PC-9 (cell line): ENCODE results near the gene ABCG5. TPM values are rescaled to one million over a fixed set of nuclear protein-coding genes. Genes with fewer than 3 reads are reported as not detected.

Source experiments
- BruUV-seq: library from RNA; stranded (reverse); fragments of 400-500 nt; replicated peaks from 2 replicates; lab custom pipeline; 2021; lab: Mats Ljungman, UMichigan
- CTCF ChIA-PET: fragments of 300-600 bp; sonication (Branson Sonifier 250); formaldehyde crosslinking; loops from one replicate; lab custom pipeline; 2022; ENCODE audit warnings: antibody characterized with exemption; lab: Charles Lee
- POLR2A ChIA-PET: fragments of 300-600 bp; sonication (Branson Sonifier 250); formaldehyde crosslinking; loops from one replicate; lab custom pipeline; 2022; ENCODE audit warnings: antibody characterized with exemption; ENCODE audit not compliant: unreplicated experiment; lab: Charles Lee
- DNase-seq, 2 experiments: peaks; one replicate each; pipeline versions ENCODE4 v3.0.0 to v3.0.0-alpha.2; 2015 to 2022; ENCODE audit warnings: mixed read lengths in 1 of 2
- H2AFZ ChIP-seq: fragments of 200-600 bp; sonication (generic); 2 replicates; pipeline ENCODE4 v1.8.1; 2017; ENCODE audit warnings: antibody characterized with exemption
- H3F3A ChIP-seq: fragments of 200-600 bp; sonication (generic); 2 replicates; pipeline ENCODE4 v1.8.1; 2017; ENCODE audit warnings: antibody characterized with exemption, mild to moderate bottlenecking, low read depth; ENCODE audit not compliant: insufficient read depth
- H3K27ac ChIP-seq: fragments of 200-600 bp; sonication (generic); 2 replicates; pipeline ENCODE4 v1.6.1; 2016; ENCODE audit warnings: mixed run types
- H3K27me3 ChIP-seq: fragments of 200-600 bp; sonication (generic); 2 replicates; pipeline ENCODE4 v1.6.1; 2016; ENCODE audit warnings: low read depth, mixed run types; ENCODE audit not compliant: insufficient read depth
- H3K36me3 ChIP-seq: fragments of 200-600 bp; sonication (generic); 2 replicates; pipeline ENCODE4 v1.6.1; 2016; ENCODE audit warnings: low read depth, mixed run types
- H3K4me1 ChIP-seq: fragments of 200-600 bp; sonication (generic); replicated peaks from 2 replicates; pipeline ENCODE4 v1.6.1; 2016; ENCODE audit warnings: mixed run types; ENCODE audit not compliant: insufficient read depth
- H3K4me2 ChIP-seq: fragments of 200-600 bp; sonication (generic); 2 replicates; pipeline ENCODE4 v1.6.1; 2017; ENCODE audit warnings: mixed run types
- H3K4me3 ChIP-seq: fragments of 200-600 bp; sonication (generic); 2 replicates; pipeline ENCODE4 v1.6.1; 2016; ENCODE audit warnings: mixed run types
- H3K79me2 ChIP-seq: fragments of 200-600 bp; sonication (generic); 2 replicates; pipeline ENCODE4 v1.6.1; 2017; ENCODE audit warnings: low read depth, mixed run types
- H3K9me2 ChIP-seq: fragments of 200-600 bp; sonication (generic); 2 replicates; pipeline ENCODE4 v1.8.1; 2017; ENCODE audit warnings: mild to moderate bottlenecking; ENCODE audit not compliant: insufficient read depth
- H3K9me3 ChIP-seq: fragments of 200-600 bp; sonication (generic); 2 replicates; pipeline ENCODE4 v1.8.1; 2016; ENCODE audit warnings: low read depth; ENCODE audit not compliant: insufficient read depth
- H4K20me1 ChIP-seq: fragments of 200-600 bp; sonication (generic); 2 replicates; pipeline ENCODE4 v1.8.1; 2017; ENCODE audit not compliant: insufficient read depth
- EZH2 ChIP-seq: fragments of 200-600 bp; sonication (generic); IDR thresholded peaks from 2 replicates; pipeline ENCODE4 v1.8.0; 2017; ENCODE audit warnings: antibody characterized with exemption, low read depth
- intact Hi-C: fragments of 100-400 bp; cut with micrococcal nuclease; formaldehyde crosslinking; loops from one replicate; pipeline ENCODE4 v1.10.0; 2022; ENCODE audit not compliant: unreplicated experiment
- total RNA-seq: library from RNA; stranded (reverse); gene quantifications from 2 replicates; pipeline ENCODE4 v1.2.3, GENCODE V29; 2021
- TF ChIP-seq, protein P1 (sequence below): fragments of 200-600 bp; sonication (generic); conservative IDR thresholded peaks from 2 replicates; pipeline ENCODE4 v1.6.1; 2017; ENCODE audit warnings: mixed run types, antibody characterized with exemption, mild to moderate bottlenecking, moderate library complexity

ABCG5 gene
- total RNA-seq, 1 experiment from 2014 or later = not detected

DNA sequence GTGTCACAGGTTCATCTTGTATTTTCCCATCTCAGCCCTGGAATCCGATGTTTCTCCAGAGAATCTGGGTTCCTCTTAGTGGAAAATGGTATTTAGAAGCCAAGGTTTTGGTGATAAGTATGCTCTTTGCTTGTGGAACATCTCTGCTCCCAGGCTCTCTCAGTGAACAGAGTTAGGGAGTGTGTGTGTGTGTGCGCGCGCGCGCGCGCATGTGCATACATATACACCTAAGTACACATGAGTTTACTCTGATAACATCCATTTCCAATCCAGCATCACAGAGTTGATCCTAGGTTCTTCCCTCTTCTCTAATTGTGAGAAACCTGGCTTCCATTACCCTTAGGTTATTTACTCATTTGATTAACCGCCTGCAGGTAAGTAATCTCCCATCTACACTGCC is 41.8 kb upstream of the ABCG5 start:
- Histone ChIP-seq H3F3A (peaks cover 17% of the 10 kb centered on the region), H4K20me1 (no peaks in the 10 kb centered on the region; the same call in 1 of the 2 replicates), H2AFZ (no peak overlapping the region), H3K79me2 (no peaks in the 10 kb centered on the region), H3K4me1 (peaks cover 16% of the 10 kb centered on the region), H3K4me3 (no peak overlapping the region), H3K27ac (no peak overlapping the region), H3K4me2 (no peak overlapping the region), H3K36me3 (no peaks in the 10 kb centered on the region), H3K9me3 (no peaks in the 10 kb centered on the region), H3K9me2 (no peaks in the 10 kb centered on the region), H3K27me3 (peaks cover 19% of the 10 kb centered on the region)
- TF ChIP-seq, protein P1, sequence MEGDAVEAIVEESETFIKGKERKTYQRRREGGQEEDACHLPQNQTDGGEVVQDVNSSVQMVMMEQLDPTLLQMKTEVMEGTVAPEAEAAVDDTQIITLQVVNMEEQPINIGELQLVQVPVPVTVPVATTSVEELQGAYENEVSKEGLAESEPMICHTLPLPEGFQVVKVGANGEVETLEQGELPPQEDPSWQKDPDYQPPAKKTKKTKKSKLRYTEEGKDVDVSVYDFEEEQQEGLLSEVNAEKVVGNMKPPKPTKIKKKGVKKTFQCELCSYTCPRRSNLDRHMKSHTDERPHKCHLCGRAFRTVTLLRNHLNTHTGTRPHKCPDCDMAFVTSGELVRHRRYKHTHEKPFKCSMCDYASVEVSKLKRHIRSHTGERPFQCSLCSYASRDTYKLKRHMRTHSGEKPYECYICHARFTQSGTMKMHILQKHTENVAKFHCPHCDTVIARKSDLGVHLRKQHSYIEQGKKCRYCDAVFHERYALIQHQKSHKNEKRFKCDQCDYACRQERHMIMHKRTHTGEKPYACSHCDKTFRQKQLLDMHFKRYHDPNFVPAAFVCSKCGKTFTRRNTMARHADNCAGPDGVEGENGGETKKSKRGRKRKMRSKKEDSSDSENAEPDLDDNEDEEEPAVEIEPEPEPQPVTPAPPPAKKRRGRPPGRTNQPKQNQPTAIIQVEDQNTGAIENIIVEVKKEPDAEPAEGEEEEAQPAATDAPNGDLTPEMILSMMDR = no peak
- no peak for TF ChIP-seq EZH2
- BruUV-seq = no TSS peak
- POLR2A ChIA-PET = no interaction called here
- CTCF ChIA-PET = interaction anchor here (0.5 kb wide), 1 partner anchor 274 kb away, joined by 3 read pairs; no protein-coding TSS in a partner anchor
- no peak for DNase-seq
- intact Hi-C loops = no loop called here

DNA sequence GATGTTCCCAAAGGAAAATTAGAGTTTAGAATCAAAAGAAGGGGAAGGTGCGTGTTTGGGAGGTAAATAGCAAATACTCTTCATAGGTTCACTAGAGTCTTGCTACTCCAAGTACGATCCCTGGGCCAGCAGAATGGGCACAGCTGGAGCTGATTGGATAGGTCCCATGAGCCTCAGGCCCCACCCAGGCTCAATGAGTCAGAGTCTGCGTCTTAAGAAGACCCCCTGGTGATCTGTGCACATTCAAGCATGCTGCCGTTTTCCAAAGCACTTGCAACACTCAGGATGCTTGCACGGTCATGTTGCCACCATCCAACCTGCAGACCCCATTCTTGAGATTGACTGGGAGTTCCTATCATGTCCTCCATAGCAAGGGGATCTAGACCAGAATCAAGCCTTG is 40.6 kb upstream of the ABCG5 start:
- H3K9me2 ChIP-seq = no peaks in the 10 kb centered on the region

DNA sequence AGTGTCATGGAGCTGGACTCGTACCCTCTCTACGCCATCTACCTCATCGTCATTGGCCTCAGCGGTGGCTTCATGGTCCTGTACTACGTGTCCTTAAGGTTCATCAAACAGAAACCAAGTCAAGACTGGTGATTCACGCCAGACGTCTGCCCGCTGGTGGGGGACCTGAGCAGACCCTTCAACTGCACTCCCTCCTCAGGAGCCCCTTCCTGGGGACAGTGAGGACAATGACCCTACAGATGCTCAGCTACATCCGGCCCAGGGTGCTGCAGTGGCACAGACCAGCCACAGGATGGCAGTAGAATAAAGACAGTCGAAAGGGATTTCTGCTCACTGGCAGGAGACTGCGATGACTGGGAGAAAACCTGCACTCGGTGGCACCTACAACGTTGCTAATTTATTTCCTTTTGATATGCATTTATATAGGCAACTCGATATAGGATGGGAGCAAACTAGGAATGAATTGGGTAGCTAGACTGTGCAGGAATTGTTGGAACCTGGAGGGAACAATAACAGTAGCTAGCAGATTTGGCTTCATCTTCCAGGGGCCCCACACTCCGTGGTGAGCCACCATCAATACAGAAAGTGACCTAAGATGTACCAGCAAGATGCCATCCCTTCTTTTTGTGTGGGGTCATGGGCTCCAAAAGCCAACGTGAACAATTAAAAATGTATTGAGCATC is 39.3 kb upstream of the ABCG5 start:
- Histone ChIP-seq H3F3A (peaks cover 13% of the 10 kb centered on the region), H3K4me3 (no peak overlapping the region), H3K79me2 (no peaks in the 10 kb centered on the region), H3K36me3 (no peaks in the 10 kb centered on the region), H3K27ac (no peak overlapping the region), H3K9me2 (no peaks in the 10 kb centered on the region), H2AFZ (no peak overlapping the region), H3K9me3 (no peaks in the 10 kb centered on the region), H4K20me1 (no peaks in the 10 kb centered on the region; the same call in 1 of the 2 replicates), H3K27me3 (peaks cover 42% of the 10 kb centered on the region), H3K4me2 (no peak overlapping the region), H3K4me1 (peaks cover 16% of the 10 kb centered on the region)
- intact Hi-C loops = loop anchor here (1.0 to 10.0 kb wide), 5 partner anchors 166 to 1077 kb away; no protein-coding TSS in a partner anchor
- no peak for TF ChIP-seq EZH2
- TF ChIP-seq, protein P1 = peak; percentile 99
- no TSS peak for BruUV-seq
- ChIA-PET POLR2A (interaction anchor here (0.7 kb wide), 2 partner anchors 74 to 1044 kb away, joined by 3 to 4 read pairs; no protein-coding TSS in a partner anchor), CTCF (interaction anchor here (0.6 kb wide), 4 partner anchors 15 to 1091 kb away, joined by 3 to 7 read pairs (median 4); no protein-coding TSS in a partner anchor)
- DNase-seq = peak; percentile 64 to 71

More for the DNA sequence above, 40.6 kb upstream of the ABCG5 start:
- Histone ChIP-seq H3F3A (peaks cover 17% of the 10 kb centered on the region), H3K79me2 (no peaks in the 10 kb centered on the region), H3K36me3 (no peaks in the 10 kb centered on the region), H3K27ac (no peak overlapping the region), H3K27me3 (peaks cover 31% of the 10 kb centered on the region), H3K4me1 (peaks cover 16% of the 10 kb centered on the region), H3K4me2 (no peak overlapping the region), H2AFZ (no peak overlapping the region), H4K20me1 (no peaks in the 10 kb centered on the region; the same call in 1 of the 2 replicates), H3K9me3 (no peaks in the 10 kb centered on the region), H3K4me3 (no peak overlapping the region)
- intact Hi-C loops = loop anchor here (5.0 to 10.0 kb wide), 3 partner anchors 208 to 1076 kb away; no protein-coding TSS in a partner anchor
- DNase-seq = peak in 1 of 2 experiments; percentile 41
- BruUV-seq = no TSS peak
- ChIA-PET POLR2A (no interaction called here), CTCF (no interaction called here)
- TF ChIP-seq, protein P1 = no peak
- no peak for TF ChIP-seq EZH2
